Activated CD8-positive, alpha-beta T cell treated with anti-CD3 and anti-CD28 coated beads for 36 hours (primary cell): ENCODE results near the gene GPR142. TPM values are rescaled to one million over a fixed set of nuclear protein-coding genes. Genes with fewer than 3 reads are reported as not detected.

Source experiments
- ATAC-seq: fragments of 200-7000 bp; cut with Tn5 transposase; one replicate; pipeline ENCODE4 v1.10.0; 2021; ENCODE audit warnings: mild to moderate bottlenecking, moderate library complexity
- CTCF ChIA-PET: fragments of 350-600 bp; sonication (Branson Sonifier 250); formaldehyde crosslinking; loops from one replicate; lab custom pipeline; 2021; ENCODE audit warnings: antibody characterized with exemption; lab: Charles Lee
- POLR2A ChIA-PET: fragments of 350-600 bp; sonication (Branson Sonifier 250); formaldehyde crosslinking; loops from one replicate; lab custom pipeline; 2021; ENCODE audit warnings: antibody characterized with exemption; lab: Charles Lee
- DNase-seq: peaks from one replicate; pipeline ENCODE4 v3.0.0-alpha.2; 2020
- H3K27ac Mint-ChIP-seq: one replicate; pipeline ENCODE4 v1.8.0; 2021; ENCODE audit warnings: mild to moderate bottlenecking, mixed read lengths
- H3K27me3 Mint-ChIP-seq: one replicate; pipeline ENCODE4 v1.8.0; 2021; ENCODE audit warnings: mixed read lengths
- H3K36me3 Mint-ChIP-seq: one replicate; pipeline ENCODE4 v1.8.0; 2021; ENCODE audit warnings: low read depth, mixed read lengths
- H3K4me1 Mint-ChIP-seq: one replicate; pipeline ENCODE4 v1.8.0; 2021; ENCODE audit warnings: low read depth, mixed read lengths
- H3K4me3 Mint-ChIP-seq: one replicate; pipeline ENCODE4 v1.8.0; 2021; ENCODE audit warnings: mild to moderate bottlenecking, moderate library complexity, mixed read lengths
- H3K9me3 Mint-ChIP-seq: one replicate; pipeline ENCODE4 v1.8.0; 2021; ENCODE audit warnings: mixed read lengths
- intact Hi-C: fragments of 100-400 bp; cut with micrococcal nuclease; formaldehyde crosslinking; loops from one replicate; pipeline ENCODE4 v1.10.0; 2022
- total RNA-seq, 2 experiments: library from RNA; stranded (reverse); gene quantifications; one replicate each; pipeline ENCODE4 v1.2.3, GENCODE V29; 2021
- TF ChIP-seq, protein P1 (sequence below): fragments of 200-600 bp; IDR thresholded peaks from one replicate; pipeline ENCODE4 v1.8.0; 2022; ENCODE audit warnings: antibody characterized with exemption, mild to moderate bottlenecking

Gene GPR142
- total RNA-seq, 2 experiments from 2014 or later, result not detected

DNA sequence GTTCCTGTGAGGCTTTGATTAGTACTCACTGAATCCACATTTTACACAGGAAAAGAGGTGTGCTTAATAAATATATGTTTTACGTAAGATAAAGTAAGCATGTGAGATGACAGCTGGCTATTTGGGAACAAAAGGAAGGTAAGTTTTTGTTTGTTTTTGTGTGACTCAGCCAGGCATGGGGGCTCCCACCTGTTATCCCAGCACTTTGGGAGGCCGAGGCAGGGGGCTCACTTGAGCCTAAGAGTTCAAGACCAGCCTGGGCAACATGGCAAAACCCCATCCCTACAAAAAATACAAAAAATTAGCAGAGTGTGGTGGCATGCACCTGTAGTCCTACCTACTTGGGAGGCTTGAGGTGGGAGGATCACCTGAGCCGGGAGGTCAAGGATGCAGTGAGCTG, 17.9 kb downstream of the GPR142 start:
- intact Hi-C loops, result no loop called here
- H3K36me3 Mint-ChIP-seq, result no peaks in the 10 kb centered on the region
- POLR2A ChIA-PET, result no interaction called here
- TF ChIP-seq, protein P1, sequence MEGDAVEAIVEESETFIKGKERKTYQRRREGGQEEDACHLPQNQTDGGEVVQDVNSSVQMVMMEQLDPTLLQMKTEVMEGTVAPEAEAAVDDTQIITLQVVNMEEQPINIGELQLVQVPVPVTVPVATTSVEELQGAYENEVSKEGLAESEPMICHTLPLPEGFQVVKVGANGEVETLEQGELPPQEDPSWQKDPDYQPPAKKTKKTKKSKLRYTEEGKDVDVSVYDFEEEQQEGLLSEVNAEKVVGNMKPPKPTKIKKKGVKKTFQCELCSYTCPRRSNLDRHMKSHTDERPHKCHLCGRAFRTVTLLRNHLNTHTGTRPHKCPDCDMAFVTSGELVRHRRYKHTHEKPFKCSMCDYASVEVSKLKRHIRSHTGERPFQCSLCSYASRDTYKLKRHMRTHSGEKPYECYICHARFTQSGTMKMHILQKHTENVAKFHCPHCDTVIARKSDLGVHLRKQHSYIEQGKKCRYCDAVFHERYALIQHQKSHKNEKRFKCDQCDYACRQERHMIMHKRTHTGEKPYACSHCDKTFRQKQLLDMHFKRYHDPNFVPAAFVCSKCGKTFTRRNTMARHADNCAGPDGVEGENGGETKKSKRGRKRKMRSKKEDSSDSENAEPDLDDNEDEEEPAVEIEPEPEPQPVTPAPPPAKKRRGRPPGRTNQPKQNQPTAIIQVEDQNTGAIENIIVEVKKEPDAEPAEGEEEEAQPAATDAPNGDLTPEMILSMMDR, result no peak
- H3K27me3 Mint-ChIP-seq, result no peaks in the 10 kb centered on the region
- no peaks in the 10 kb centered on the region for H3K4me1 Mint-ChIP-seq
- H3K4me3 Mint-ChIP-seq, result no peak overlapping the region
- ATAC-seq (no peak), DNase-seq (no peak)
- H3K27ac Mint-ChIP-seq, result no peak overlapping the region
- CTCF ChIA-PET, result interaction anchor here (1.8 to 2.0 kb wide), 2 partner anchors 17 to 24 kb away, joined by 4 to 14 read pairs; partner anchors contain the start of gene GPR142
- no peaks in the 10 kb centered on the region for H3K9me3 Mint-ChIP-seq

DNA sequence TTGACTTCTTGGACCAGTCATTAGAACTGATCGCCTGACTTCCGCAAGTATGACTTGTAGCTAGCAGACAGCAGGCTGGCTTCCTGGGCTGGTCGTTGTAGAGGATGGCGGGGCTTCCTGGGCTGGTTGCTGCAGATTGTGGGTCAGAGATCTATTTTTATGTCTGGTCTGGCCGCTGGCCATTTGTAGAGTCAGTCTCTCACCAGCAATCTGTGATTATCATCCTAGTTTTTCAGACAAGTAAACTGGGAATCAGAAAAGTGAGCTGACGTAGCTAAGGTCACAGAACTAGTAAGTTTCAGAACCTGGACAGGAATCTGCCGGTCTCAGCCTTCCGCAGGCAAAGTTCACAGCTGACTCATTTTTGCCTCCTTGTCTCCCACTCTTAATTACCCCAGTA, 19.1 kb downstream of the GPR142 start:
- ChIA-PET POLR2A (no interaction called here), CTCF (interaction anchor here (0.9 to 1.0 kb wide), 2 partner anchors 18 to 51 kb away, joined by 4 to 6 read pairs; no protein-coding TSS in a partner anchor)
- ATAC-seq, result no peak
- H3K4me3 Mint-ChIP-seq, result no peak overlapping the region
- DNase-seq, result no peak
- TF ChIP-seq, protein P1, result no peak
- H3K4me1 Mint-ChIP-seq, result no peaks in the 10 kb centered on the region
- intact Hi-C loops, result no loop called here
- no peak overlapping the region for H3K27ac Mint-ChIP-seq
- H3K36me3 Mint-ChIP-seq, result no peaks in the 10 kb centered on the region
- no peaks in the 10 kb centered on the region for H3K9me3 Mint-ChIP-seq
- H3K27me3 Mint-ChIP-seq, result no peaks in the 10 kb centered on the region

GRCh38 chr17:74387365-74388218, 20.3 kb downstream of the GPR142 start:
- CTCF ChIA-PET, result interaction anchor here (1.1 to 2.8 kb wide), 2 partner anchors 8 to 18 kb away, joined by 3 to 11 read pairs; no protein-coding TSS in a partner anchor
- intact Hi-C loops, result no loop called here

GRCh38 chr17:74389084-74389753, 21.9 kb downstream of the GPR142 start:
- no peak overlapping the region for H3K27ac Mint-ChIP-seq
- CTCF ChIA-PET, result interaction anchor here (1.1 to 2.8 kb wide), 3 partner anchors 10 to 102 kb away, joined by 3 to 11 read pairs (median 3); no protein-coding TSS in a partner anchor
- no peaks in the 10 kb centered on the region for H3K9me3 Mint-ChIP-seq
- ATAC-seq (no peak), DNase-seq (no peak)
- H3K4me1 Mint-ChIP-seq, result no peaks in the 10 kb centered on the region
- no peaks in the 10 kb centered on the region for H3K36me3 Mint-ChIP-seq
- intact Hi-C loops, result no loop called here
- peaks cover 1% of the 10 kb centered on the region for H3K27me3 Mint-ChIP-seq
- TF ChIP-seq, protein P1, result no peak
- H3K4me3 Mint-ChIP-seq, result no peak overlapping the region
- POLR2A ChIA-PET, result no interaction called here

More at GRCh38 chr17:74387365-74388218, 20.3 kb downstream of the GPR142 start:
- Mint-ChIP-seq H3K36me3 (no peaks in the 10 kb centered on the region), H3K27ac (no peak overlapping the region), H3K9me3 (no peaks in the 10 kb centered on the region), H3K27me3 (no peaks in the 10 kb centered on the region), H3K4me1 (no peaks in the 10 kb centered on the region), H3K4me3 (no peak overlapping the region)
- DNase-seq (no peak), ATAC-seq (no peak)
- TF ChIP-seq, protein P1, result no peak
- POLR2A ChIA-PET, result no interaction called here
